Right atrium auricular region (tissue), 2 donors: ENCODE data around the gene INSL3. TPM values are rescaled to one million over a fixed set of nuclear protein-coding genes. Genes with fewer than 3 reads are reported as not detected.
A peak's percentile ranks its signal among the peaks of the same experiment; 100 is the strongest.

Experiments used
- DNase-seq: peaks from one replicate; pipeline ENCODE4 v3.0.0-alpha.2; 2019; ENCODE audit warnings: low spot score
- H3K27ac ChIP-seq, 2 donors: fragments of 200-600 bp; sonication (generic); 1 replicate in 1 of 2; 2 replicates in 1 of 2; pipeline ENCODE4 v1.5.1; 2016 to 2019
- H3K27me3 ChIP-seq, 2 donors: fragments of 200-600 bp; sonication (generic); one replicate each; pipeline versions ENCODE4 v1.5.1 to v1.6.0; 2017 to 2019
- H3K36me3 ChIP-seq: fragments of 200-600 bp; sonication (generic); one replicate; pipeline ENCODE4 v1.5.1; 2016
- H3K4me1 ChIP-seq, 2 donors: fragments of 200-600 bp; sonication (generic); one replicate each; pipeline versions ENCODE4 v1.5.1 to v1.6.0; 2017 to 2019
- H3K4me3 ChIP-seq, 2 donors: fragments of 200-600 bp; sonication (generic); 1 replicate in 1 of 2; 2 replicates in 1 of 2; pipeline ENCODE4 v1.5.1; 2017 to 2019; ENCODE audit warnings: mild to moderate bottlenecking in 1 of 2, moderate library complexity in 1 of 2
- H3K9me3 ChIP-seq, 2 donors: fragments of 200-600 bp; sonication (generic); one replicate each; pipeline ENCODE4 v1.5.1; 2019
- total RNA-seq, 2 donors: library from RNA; depleted of rRNA; stranded (reverse); fragments of >200 nt; gene quantifications; one replicate each; pipeline ENCODE4 v1.1.0, GENCODE V29; 2016
- TF ChIP-seq, protein P1 (sequence below), 2 donors: fragments of 200-600 bp; sonication (generic); IDR thresholded peaks; one replicate each; pipeline ENCODE4 v1.5.1; 2019; ENCODE audit warnings: antibody characterized with exemption in 2 of 2

Gene INSL3
- total RNA-seq, 2 donors from 2014 or later: not detected

DNA sequence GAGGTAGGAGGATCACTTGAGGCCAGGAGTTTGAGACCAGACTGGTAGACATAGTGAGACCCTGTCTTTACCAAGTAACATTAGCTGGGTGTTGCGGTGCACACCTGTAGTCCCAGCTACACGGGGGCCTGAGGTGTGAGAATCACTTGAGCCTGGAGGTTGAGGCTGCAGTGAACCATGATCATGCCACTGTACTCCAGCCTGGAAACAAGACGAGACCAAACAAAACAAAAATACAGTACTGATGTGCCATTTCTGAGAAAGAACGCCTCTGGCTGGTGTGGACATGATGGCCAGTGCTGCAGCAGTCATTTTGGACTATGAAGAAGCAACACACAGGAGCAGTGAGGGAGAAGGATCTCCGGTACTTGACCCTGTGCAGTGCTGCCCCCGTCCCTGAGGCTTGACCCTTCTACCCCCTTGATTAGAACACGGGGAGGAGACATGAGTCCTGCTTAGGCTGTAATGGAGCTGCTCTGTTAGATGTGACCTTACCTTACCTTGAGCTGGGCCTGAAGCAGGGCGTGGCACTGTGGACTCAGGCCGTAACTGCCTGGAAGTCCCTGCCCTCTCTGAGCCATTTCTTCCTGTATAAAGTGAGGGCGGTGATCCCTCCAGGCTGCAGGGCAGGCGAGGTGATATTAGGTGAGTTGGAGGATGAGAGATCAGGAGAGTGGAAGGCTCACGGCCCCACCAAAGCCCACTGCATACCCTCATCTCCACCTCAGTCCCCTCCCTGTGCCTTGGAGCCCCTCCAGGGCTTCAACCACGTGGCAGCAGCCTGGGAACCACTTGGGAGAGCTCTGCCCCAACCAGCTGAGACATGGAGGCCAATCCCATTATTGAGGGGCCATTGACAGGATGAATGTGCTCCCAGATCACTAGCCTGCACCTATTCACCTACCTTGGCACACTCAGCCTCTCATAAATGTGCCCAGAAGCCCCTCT lies 44.3 kb upstream of the INSL3 start:
- H3K36me3 ChIP-seq: peaks cover 52% of the 10 kb centered on the region
- TF ChIP-seq, protein P1, sequence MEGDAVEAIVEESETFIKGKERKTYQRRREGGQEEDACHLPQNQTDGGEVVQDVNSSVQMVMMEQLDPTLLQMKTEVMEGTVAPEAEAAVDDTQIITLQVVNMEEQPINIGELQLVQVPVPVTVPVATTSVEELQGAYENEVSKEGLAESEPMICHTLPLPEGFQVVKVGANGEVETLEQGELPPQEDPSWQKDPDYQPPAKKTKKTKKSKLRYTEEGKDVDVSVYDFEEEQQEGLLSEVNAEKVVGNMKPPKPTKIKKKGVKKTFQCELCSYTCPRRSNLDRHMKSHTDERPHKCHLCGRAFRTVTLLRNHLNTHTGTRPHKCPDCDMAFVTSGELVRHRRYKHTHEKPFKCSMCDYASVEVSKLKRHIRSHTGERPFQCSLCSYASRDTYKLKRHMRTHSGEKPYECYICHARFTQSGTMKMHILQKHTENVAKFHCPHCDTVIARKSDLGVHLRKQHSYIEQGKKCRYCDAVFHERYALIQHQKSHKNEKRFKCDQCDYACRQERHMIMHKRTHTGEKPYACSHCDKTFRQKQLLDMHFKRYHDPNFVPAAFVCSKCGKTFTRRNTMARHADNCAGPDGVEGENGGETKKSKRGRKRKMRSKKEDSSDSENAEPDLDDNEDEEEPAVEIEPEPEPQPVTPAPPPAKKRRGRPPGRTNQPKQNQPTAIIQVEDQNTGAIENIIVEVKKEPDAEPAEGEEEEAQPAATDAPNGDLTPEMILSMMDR (IDR thresholded peaks at IDR 0.05): no peak
- DNase-seq: no peak
- no peaks in the 10 kb centered on the region for H3K27me3 ChIP-seq
- no peaks in the 10 kb centered on the region for H3K9me3 ChIP-seq
- H3K27ac ChIP-seq: no peak overlapping the region
- H3K4me3 ChIP-seq: no peak overlapping the region
- H3K4me1 ChIP-seq: peaks cover 0 to 13% of the 10 kb centered on the region in 2 donors

DNA sequence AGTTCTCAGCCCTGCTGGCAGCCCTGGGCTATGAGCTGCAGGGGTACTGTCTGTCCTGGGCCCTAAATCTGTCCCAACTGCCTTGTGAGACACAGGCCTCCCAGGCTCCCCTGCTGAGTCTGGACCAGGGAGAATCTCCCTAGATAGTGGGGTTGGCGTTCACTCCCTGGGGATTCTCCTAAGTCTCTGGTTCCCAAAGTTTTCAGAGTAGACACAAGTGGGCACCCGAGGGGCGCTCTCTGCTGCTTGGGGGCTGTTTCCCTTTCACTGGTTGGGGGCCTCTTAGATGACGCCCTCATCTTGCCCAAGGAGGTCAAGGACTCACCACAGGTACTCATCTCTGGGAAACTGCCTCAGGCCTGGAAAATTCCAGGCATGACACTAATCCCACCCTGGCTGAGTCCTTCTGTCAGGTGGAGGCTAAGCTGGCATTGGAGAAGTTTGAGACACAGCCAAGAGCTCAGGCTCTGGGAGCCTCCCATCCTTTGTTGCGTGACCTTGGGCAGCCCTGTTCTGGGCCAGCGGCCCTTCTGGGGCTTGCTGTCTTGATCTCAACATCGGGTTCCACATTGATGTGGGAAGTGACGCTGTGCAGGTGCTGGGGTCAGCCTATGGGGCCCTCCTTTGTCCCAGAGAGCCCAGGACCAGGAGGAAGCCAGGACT lies 42.3 kb upstream of the INSL3 start:
- H3K27me3 ChIP-seq: no peaks in the 10 kb centered on the region
- TF ChIP-seq, protein P1 (IDR thresholded peaks at IDR 0.05): no peak
- H3K36me3 ChIP-seq: peaks cover 52% of the 10 kb centered on the region
- H3K4me3 ChIP-seq: no peak overlapping the region
- no peak overlapping the region for H3K27ac ChIP-seq
- H3K9me3 ChIP-seq: no peaks in the 10 kb centered on the region
- peaks cover 0 to 23% of the 10 kb centered on the region in 2 donors for H3K4me1 ChIP-seq
- DNase-seq: no peak

DNA sequence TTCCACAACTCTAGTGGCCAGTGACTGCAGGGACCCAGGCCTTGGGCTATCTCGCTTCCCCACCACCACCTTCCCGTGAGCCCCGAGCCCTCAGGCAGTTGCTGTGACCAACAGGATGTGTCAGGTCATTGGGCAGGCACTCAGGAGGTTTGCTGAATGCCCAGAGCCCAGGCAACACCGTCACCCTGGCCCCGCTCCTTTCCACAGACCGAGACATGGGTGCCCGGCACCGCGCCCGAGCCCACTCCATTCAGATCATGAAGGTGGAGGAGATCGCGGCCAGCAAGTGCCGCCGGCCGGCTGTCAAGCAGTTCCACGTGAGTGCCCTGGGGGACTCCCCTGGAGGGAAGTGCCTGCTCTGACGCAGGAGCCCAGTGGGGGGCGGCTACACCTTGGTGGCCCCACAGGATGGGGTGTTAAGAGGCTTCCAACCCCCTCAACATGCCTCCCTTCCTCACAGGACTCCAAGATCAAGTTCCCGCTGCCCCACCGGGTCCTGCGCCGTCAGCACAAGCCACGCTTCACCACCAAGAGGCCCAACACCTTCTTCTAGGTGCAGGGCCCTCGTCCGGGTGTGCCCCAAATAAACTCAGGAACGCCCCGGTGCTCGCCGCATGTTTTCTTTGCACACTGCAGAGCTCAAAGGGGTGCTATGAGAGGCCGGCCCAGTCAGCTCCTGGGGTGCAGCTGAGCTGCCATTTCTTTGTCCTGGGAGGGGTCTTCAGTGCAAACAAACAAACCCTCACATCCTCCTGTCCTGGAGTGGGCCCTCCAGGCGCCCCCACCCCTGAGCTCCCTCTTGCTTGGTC lies 41.6 kb upstream of the INSL3 start:
- Histone ChIP-seq H3K9me3 (no peaks in the 10 kb centered on the region), H3K4me1 (peaks cover 0 to 23% of the 10 kb centered on the region in 2 donors), H3K27me3 (no peaks in the 10 kb centered on the region), H3K27ac (no peak overlapping the region), H3K4me3 (no peak overlapping the region), H3K36me3 (peaks cover 52% of the 10 kb centered on the region)
- DNase-seq: no peak
- TF ChIP-seq, protein P1 (IDR thresholded peaks at IDR 0.05): no peak

DNA sequence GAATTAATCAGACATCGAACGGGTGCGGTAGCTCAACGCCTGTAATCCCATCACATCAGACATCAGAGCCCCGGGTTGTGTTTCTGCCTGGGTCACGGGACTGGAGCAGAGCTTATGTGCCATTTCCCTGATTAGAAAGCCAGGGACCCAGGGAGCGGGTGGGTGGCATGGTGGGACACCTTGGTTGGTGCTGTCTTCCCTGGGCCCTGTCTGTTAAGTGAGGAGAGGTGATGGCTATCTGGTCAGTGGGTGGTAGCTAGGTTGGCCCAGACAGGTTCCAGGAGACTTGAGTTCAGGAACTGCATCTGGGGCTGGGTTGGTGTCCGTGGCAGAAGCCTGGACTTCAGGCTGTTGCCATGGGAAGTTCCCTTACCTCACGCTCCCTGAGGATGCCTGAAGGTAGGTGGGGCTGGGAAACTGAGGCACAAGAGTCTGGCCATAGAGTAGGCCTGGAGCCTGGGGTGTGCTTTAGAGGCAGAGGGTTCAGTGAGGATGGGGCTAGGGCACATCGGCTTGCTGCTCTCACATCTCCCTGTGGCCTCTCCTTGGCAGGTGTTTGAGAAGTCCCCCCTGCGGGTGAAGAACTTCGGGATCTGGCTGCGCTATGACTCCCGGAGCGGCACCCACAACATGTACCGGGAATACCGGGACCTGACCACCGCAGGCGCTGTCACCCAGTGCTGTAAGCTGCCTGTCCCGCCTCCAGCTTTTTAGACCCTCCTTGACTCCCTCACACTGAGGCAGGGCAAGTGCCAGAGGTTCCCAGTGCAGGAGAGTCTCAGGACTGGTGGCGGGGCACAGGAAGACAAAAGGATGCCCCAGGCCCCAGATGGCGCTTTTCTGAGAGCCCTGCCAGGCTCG lies 40.5 kb upstream of the INSL3 start:
- Histone ChIP-seq H3K27me3 (no peaks in the 10 kb centered on the region), H3K4me3 (no peak overlapping the region), H3K36me3 (peaks cover 52% of the 10 kb centered on the region), H3K9me3 (no peaks in the 10 kb centered on the region), H3K27ac (no peak overlapping the region), H3K4me1 (peaks cover 0 to 23% of the 10 kb centered on the region in 2 donors)
- no peak for DNase-seq
- TF ChIP-seq, protein P1 (IDR thresholded peaks at IDR 0.05): no peak

DNA sequence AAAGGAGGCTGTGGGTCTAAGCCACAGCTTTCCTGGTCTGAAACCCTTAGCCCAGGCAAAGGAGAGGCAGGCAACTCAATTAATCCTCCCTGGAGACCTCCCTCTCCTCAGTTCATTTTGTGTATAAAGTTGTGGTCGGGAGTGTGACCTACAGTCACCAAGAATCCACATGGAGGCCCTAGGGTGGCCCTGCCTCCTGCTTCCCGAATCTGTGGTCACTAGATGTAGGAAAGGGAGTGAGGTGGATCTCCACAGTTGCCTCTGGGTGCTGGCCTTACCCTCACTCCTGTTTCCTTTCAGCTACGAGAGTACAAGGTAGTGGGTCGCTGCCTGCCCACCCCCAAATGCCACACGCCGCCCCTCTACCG lies 39.7 kb upstream of the INSL3 start:
- Histone ChIP-seq H3K4me1 (peaks cover 0 to 23% of the 10 kb centered on the region in 2 donors), H3K4me3 (peak overlapping the region; percentile 95 to 99), H3K36me3 (peaks cover 49% of the 10 kb centered on the region), H3K27ac (peak overlapping the region in 1 of 2 donors; percentile 94), H3K9me3 (no peaks in the 10 kb centered on the region), H3K27me3 (no peaks in the 10 kb centered on the region)
- DNase-seq: no peak
- TF ChIP-seq, protein P1 (IDR thresholded peaks at IDR 0.05): no peak
